ENCODE measurements around the gene SYN1.

Gene SYN1

DNA sequence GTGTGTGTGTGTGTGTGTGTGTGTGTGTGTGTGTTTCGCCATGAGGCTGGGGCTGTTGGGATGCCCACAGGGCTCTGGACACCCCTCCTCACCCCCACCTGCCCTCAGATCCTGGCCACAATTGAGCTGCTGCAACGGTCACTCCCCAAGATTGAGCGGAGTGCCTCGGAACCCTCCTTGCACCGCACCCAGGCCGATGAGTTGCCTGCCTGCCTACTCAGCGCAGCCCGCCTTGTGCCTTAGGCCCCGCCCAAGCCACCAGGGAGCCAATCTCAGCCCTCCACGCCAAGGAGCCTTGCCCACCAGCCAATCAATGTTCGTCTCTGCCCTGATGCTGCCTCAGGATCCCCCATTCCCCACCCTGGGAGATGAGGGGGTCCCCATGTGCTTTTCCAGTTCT, 48.4 kb downstream of the SYN1 start:
- DNase-seq, result no peak

DNA sequence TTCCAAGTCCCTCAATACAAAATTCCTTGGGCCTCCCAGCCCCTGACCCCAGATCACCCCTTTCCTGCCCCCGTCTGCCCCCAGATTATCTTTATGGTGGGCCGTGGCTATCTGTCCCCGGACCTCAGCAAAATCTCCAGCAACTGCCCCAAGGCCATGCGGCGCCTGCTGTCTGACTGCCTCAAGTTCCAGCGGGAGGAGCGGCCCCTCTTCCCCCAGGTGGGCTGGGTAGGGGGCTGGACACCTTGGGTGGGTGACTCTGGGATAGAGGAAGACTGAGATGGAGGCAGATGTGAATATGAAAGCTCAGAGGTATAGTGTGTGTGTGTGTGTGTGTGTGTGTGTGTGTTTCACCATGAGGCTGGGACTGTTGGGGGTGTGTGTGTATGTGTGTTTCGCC, 48.9 kb downstream of the SYN1 start:
- DNase-seq, result no peak

DNA sequence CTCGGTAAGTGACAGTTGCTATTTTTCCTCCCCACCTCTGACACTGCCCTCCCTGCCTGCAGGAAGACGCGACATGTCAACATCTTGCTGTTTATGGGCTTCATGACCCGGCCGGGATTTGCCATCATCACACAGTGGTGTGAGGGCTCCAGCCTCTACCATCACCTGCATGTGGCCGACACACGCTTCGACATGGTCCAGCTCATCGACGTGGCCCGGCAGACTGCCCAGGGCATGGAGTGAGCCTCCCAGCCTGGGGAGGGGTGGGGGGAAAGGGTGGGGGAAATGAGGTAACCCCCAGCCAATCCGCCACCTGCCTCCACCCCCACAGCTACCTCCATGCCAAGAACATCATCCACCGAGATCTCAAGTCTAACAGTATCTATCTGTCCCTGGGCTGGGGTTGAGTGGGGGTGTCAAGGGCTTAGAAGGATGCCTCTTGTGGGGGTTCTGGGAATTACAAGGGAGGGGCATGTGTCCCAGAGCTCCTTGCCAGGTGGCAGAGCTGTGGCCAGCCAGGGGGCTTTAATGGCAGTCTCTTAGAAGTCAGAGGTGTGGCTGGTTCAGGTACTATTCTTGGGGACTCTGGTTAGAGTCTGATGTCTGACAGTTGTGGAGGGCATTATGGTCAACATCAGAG, 50.9 kb downstream of the SYN1 start:
- DNase-seq, result peak in 1 of 3 experiments; percentile 20

DNA sequence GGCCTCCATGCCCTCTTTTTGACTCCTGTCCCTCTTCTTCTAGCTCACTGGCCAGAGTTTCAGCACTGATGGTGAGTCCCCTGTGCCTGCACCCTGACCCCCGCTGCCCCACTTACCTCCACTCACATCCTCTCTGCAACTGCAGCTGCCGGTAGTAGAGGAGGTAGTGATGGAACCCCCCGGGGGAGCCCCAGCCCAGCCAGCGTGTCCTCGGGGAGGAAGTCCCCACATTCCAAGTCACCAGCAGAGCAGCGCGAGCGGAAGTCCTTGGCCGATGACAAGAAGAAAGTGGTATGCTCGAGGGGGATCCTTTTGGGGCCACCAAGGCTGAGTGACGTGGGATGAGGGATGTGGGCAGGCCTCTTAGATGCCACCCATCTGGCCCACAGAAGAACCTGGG, 52.8 kb downstream of the SYN1 start:
- DNase-seq, result no peak

DNA sequence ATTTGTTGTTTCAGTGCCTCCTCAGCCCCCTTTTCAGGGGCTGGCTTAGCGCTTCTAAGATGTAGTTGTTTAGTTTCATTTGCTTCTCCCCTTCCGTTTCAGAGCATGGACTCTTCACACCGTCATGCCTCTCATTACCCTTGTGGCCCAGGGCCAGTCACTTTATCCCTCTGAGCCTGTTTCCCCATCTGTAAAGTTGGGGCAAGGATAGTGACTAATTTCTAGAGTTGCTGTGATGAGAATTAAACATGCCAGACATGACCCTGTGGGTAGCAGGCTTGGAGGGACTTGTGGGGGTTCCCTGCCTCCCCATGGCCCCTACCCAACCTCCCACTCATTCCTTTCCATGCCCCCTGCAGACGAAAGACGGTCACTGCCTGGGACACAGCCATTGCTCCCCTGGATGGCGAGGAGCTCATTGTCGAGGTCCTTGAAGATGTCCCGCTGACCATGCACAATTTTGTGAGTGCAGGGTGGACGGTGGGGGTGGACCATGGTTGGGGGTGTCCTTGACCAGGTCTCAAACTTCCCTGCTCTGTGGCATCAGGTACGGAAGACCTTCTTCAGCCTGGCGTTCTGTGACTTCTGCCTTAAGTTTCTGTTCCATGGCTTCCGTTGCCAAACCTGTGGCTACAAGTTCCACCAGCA, 55.1 kb downstream of the SYN1 start:
- DNase-seq, result no peak

DNA sequence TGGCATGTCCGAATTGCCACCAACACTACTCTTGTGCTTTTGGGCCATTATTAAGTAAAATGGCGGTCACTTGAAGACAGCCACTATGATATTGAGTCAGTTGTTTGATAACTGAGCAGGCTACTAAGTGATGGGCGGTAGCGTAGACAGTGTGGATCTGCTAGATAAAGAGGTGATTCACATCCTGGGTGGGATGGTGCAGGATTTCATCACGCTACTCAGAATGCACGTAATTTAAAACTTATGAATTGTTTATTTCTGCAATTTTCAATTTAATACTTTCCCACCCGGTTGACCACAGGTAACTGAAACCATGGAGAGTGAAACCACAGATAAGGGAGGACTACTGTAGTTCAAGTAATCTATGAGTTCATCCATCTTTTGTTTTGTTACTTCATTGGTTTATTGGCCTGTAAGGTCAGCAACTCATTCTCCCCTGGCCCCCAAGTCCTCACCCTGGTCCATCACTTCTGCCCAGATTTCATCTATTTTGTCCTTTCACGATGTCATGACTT, 55.8 kb downstream of the SYN1 start:
- no peak for DNase-seq

DNA sequence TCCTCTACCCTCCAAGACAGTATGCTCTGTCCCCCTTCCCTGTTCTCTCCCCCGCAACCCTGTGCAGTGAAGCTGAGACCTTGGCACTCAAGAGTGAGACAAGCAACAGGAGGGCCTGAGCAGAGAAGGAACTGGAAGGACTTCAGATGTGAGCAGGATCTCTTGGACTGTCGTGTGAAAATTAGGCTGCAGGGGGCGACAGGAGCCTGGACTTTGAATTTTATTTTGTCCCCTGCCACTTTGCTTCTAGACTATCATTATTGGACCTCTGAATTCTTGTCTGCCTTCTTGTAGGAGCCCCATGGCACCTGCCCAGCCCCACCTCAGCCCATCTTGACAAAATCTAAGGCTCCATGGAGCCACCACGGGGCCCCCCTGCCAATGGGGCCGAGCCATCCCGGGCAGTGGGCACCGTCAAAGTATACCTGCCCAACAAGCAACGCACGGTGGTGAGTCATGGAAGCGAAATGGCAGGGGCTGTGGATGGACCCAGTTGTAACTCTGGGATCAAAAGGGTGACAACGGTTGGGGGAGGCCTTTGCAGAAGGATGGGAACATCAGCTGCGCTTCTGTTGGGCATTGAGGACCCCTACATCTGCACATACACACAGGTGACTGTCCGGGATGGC, 56.9 kb downstream of the SYN1 start:
- peak in 1 of 3 experiments; percentile 14 for DNase-seq

DNA sequence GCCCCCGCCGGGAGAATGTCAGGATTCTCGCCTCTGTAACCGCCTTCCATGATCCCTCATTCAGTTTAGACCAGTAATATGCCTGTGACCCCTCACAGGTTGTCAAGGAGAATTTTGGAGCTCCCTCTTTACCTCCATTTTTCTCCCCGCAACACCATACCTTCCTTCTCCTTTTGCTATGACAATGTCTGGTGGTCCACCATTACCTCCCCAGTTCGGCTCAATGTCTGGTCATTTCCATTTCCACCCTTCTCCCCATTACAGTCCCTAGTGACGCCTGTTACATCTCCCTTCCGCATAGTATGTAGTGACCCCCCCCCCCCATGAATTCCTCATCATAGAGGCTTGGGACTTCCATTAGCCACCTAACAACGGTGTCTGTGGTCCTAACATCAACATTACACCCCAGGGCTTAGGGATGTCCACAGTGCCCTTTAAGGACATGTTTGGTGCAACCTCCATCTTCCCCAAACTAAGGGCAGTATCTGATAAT, 58.0 kb downstream of the SYN1 start:
- DNase-seq, result no peak

DNA sequence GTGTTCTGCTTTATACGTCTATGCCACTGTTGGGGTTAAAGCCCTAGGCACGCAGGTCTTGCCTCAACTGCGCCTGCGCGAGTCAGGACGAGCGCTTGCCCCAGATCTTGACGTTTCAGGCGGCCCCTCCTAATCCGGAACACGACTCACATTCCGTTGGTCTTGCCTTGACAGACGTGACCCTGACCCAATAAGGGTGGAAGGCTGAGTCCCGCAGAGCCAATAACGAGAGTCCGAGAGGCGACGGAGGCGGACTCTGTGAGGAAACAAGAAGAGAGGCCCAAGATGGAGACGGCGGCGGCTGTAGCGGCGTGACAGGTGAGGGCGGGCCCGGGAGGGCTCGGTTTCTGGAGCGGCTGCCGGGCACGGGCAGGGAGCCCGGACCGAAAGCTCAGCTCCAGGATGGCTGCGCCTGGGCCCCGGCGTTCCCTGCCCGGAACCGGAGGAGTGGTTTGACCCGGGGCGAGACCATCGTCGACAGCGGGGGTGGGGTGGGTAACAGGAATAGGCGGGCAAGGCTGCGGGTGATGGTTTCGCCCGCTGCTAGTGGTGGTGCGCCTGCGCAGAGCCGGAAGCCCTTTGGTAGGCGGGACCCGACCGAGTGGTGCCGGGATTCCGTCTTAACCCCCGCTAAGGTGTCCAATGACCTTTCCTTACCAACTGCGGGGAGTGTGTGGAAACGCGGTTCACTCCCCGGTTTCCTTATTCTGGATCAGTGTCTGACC, 58.6 kb downstream of the SYN1 start, which contains the start of gene ARAF:
ARAF (plus strand) TSS at position 272 of the 725 bp plus-strand sequence. CDS start 1,763 bp downstream, outside the sequence.
- peak; percentile 97 to 100 (median 99) for DNase-seq

DNA sequence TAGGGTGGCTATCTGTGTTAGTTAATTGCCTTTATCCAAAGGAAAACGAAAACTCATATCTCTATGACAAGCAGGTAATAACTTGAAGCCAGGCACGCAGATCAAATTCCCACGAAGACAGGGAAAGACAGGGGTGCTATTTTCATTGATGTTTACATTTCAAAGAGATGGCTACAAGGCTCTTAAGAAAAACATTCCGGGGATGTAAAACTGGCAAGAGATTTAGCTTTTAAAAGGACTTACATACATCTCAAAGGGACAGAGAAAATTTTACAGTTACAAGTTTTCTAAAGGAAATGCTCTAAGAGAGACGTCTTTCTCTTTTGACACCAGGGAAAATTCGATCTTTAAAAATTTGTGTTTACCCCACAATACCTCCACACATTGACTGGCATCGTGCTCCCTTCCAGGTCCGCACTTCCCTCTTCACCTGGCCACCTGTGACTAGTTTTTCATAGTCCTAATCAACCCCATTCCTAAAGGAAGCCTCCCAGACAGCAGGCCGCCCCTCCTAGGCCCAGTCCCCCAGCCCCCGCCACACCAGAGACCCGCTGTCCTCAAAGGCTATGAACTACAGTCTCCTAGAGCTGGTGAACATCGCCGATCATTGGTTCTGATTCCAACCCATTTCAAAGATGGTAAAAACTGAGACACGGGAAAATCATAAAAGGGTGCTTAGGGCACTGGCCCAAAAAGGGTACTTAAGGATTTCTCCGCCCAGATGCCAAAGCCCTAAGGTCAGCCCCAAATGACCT, 59.3 kb downstream of the SYN1 start:
- peak in 1 of 3 experiments; percentile 43 for DNase-seq

DNA sequence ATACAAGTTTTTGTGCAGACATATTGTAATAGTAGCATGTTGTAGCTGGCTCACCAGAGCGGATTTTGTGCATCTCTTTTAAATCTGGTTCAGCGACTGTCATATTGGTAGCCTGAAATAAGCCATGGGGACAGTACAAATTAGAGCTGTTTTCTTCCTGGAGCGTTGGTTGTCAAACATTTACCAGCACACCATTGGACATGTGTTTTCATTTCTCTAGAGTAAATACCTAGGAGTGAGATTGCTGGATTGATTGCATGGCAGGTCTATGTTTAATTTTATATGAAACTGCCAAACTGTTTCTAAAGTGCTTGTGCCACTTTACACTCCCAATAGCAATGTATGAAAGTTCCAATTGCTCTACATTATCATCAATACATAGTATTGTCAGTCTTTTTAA, 61.2 kb downstream of the SYN1 start:
- no peak for DNase-seq

DNA sequence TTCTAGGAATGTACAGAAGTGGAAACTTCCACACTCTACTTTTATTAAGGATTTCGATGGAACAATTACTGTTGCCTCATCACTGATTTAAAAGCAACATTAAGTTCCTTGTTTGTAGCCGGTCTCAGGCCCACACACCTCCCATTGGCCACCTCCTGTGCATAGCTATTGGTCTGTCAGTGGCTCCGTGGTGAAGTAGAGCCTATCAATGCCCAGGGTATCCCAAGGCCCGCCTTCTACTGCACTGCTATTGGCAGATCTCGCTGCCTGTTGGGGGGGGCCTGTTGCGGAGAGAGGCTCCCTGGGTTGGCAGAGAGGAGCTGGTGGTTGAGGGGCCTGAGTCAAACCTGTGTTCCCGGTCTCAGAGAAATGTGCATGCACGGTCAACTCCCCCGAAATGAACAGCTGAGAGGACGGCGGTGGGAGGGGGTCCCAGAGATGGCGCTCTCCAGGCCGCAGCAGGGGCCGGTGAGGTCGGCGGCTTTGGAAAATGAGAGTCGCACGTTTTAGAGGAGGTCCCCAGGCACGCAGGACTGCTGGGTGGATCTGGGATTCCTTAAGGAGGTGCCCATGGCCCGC, 63.5 kb downstream of the SYN1 start:
- DNase-seq, result peak in 2 of 3 experiments; percentile 92 to 97

DNA sequence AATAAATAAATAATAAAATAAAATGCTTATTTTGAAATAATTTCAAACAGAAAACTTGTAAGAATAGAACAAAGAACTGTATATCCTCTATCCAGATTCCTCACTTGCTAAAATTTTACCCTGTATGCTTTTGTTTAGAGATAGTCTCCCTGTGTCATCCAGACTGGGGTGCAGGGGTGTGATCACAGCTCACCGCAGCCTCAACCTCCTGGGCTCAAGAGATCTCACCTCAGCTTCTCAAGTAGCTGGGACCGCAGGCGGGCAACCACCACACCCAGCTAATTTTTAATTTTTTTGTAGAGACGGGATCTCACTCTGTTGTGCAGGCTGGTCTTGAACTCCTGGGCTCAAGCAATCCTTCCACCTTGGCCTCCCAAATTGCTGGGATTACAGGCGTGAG, 76.2 kb downstream of the SYN1 start:
- no peak for DNase-seq

DNA sequence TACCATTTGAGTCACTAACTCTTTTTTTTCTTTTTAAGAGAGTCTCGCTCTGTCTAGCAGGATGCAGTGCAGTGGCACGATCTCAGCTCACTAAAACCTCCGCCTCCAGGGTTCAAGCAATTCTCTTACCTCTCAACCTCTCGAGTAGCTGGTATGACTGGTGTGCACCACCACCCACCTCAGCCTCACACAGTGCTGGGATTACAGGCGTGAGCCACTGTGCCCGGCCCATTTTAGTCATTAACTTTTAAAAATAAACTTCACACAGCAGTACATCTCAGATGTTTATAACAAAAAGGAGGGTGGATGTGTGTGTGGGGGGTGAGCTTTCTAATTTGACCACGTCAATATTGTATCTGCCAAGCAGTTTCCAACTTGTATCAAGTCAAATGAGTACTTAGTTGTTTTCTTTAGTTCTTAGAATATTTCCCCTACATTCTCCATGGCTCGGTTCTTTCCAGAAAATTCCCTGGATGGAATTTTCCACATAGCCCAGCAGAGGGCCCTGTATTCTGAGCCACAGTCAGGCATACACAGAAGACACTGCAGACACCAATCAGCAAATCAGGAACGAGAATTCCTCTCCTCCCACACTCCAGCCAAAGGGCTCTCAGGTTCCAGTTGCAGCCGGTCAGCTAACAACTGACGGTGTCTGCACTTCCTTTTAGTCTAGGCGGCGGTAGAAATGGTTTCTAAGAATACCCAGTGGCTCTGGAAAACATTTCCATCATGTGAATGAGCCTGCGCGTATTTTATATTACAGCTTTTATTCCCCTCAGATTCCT, 78.7 kb downstream of the SYN1 start:
- DNase-seq, result peak; percentile 73 to 95 (median 80)

DNA sequence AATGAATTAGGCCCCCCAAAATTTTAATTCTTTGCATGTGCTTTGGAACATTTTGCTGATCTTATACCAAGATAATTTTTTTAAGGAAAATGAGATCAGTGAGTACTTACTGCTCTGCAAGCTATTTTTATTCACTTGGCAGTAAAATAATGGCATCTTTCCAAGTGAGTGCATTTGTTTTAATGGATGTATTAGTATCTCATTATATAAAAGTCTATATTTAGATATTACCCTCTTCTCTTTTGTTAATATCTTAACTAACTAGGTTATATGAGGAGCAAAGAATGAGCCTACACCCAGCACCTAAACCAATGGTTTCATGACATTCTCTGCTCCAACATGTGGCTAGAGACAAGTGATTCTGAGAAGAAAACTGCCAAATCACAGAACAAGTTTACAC, 79.8 kb downstream of the SYN1 start:
- DNase-seq, result no peak

DNA sequence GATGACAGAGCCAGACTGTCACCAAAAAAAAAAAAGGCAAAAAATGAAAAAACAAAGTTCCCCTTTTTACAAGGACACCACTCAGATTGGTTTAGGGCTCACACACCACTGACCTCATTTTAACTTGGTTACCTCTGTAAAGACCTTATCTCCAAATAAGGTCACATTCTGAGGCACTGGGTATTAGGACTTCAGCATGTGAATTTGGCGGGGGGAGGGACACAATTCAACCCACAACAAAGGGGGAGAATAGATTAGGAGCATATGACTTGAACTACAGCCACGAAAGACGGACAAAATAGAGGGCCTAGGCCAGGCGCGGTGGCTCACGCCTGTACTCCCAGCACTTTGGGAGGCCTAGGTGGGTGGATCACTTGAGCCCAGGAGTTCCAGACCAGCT, 89.6 kb downstream of the SYN1 start:
- DNase-seq, result no peak

DNA sequence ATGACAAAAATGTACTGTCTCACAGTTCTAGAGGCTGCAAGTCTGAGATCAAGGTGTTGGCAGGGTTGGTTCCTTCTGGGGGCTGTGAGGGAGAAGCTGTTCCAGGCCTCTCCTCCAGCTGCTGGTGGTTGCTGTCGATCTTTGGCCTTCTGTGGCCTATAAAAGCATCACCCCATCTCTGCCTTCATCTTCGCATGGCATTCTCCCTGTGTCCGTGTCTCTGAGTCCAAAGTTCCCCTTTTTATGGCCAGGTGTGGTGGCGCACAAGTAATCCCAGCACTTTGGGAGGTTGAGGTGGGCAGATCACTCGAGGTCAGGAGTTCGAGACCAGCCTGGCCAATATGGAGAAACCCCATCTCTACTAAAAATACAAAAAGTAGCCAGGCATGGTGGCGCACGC, 90.1 kb downstream of the SYN1 start:
- no peak for DNase-seq

DNA sequence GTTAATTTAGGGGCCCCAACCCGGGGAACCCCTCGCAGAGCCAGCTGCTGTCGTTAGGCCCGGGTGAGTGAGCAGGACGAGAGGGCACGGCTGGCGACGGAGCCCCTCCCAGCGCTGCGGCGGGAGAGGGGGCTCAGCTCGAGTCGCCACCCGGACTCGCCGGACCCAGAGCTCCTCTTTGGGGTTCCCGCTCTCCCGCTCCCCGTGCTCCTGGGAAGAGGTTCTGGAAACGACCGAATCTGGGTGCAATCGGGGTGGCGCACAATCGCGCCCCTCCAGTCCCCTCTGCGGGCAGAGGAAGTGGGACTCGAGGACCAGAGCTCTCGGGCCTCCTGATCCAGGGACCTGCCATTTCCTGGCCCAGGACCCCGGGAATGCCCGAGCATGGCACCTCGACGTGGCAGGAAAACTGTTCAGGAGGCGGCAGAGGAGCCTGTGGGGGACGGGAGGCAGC, 95.9 kb downstream of the SYN1 start:
- DNase-seq, result peak in 1 of 3 experiments; percentile 68

DNA sequence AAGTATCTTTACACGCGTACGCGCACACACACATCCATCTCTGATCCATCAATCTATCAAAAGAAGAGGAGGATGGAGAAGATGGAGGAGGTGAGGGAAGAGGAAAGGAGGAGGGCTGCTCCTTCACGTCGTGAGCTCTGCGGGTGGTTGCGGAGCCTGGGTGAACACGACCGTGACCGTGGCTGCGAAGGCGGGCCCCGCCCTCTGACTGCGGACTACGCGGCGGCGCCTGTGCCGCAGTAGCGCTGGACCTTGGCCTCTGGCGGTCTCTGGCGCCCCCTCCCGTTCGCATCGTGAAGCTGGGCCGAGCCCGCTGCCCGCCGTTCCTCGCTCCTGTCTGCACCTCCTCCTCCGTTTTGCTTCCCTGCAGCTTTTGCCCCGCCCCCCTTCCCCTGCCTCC, 96.4 kb downstream of the SYN1 start:
- DNase-seq, result peak; percentile 82 to 90 (median 83)

Measured in NCI-H1417 (cell line).